NCI-H345 treated with DMSO at 0.1 percent for 48 hours (cell line): Measurements from ENCODE around the gene MVK.

Source experiments
- DNase-seq: peaks from one replicate; lab custom pipeline; 2025; ENCODE audit not compliant: unreplicated experiment; lab: John Stamatoyannopoulos, UW

The MVK gene

DNA sequence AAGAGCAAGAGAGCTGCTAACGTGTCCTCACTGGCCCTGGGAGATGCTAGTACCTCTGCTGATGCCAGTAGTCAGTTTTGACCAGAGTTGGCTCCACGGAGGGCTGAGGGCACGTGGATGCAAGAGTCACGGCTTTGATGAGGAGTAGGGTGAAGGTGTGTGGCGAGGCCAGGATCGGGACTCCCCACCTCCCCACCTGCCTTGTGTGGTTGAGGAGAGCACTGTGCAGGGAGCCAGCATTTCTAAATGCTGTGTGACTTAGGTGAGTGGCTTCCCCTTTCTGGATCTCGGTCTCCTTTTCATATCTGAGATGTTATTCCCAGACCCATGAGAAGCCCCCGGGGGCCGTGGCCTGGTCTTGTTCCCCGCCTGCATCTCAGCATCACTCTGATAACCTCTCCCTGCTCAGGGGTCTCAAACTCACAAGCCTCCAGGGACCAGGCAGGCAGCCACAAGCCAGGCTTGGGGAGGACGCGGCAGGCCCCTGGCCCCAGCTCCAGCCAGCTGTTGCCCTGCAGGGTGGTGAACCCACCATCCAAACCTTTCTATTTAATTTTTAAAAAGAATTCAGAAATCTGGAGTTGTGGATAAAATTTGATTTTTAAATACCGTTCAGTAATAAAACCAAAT lies 32.1 kb downstream of the MVK start:
- DNase-seq, result no peak

DNA sequence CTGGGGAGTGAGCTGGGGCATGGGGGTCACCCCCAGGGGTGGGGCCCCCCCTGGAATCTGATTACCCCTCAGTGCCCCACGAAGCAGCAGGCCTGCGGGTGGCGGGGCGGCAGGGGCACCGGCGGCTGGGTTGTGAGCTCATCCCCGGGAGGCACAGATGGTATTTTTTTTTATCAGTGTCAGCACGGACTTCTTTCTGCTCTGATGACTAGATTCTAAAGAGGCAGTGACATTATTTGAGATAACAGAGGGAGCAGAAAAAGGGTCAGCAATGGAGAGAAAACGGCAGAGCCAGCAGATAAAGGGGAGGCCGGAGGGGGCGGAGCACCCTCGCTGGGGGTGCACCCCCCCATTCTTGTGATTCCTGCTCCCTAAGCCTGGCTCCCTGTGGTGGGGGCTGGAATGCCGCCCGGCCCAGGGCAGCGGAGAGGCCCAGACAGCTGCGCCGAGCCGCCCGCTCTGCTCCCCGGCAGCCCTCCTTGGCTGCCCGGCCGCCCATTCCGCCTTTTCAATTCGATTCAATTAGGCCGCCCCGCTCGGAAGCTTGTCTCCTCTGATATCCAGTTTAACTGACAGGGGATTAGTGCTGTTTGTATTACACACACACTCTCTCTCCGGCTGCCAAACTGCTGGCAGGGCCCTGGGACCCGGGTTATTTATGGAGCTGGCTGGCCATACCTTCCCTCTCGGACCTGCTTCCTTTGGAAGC lies 32.9 kb downstream of the MVK start:
- DNase-seq, result no peak

DNA sequence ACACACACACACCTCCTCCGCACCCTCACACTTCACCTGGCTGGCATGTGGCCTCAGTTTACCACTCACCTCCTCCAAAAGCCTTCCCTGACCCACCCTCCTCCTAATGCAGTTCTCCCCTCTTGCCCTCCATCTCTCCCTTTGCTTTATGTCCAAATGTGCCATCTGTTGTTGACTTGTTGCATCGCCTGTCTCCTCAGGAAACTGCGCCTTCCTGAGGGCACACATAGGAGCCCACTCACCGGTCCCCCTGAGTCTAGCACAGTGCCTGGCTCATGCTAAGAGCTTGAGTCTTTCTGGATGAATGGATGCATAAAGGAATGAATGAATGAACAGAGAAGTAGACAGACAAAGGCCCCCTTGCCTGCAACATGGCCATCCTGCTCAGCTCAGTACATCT lies 34.0 kb downstream of the MVK start:
- no peak for DNase-seq

DNA sequence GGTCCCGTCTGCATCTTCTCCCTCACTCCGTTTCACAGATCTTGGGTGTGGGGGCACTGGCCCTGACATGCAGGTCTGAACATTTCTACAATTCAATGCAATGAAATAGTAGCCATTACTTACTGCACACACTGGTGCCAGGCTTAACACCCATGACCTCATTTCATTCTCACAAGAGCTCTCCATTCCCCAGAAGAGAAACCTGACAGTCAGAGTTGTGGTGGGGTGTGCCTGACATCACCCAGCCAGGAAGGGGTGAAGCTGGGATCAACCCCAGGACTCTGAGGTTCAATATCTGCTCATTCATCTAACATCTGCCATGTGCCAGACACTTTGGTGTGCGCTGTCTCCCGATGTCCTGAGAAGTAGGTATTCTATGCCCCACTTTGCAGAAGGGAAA lies 34.7 kb downstream of the MVK start:
- no peak for DNase-seq

DNA sequence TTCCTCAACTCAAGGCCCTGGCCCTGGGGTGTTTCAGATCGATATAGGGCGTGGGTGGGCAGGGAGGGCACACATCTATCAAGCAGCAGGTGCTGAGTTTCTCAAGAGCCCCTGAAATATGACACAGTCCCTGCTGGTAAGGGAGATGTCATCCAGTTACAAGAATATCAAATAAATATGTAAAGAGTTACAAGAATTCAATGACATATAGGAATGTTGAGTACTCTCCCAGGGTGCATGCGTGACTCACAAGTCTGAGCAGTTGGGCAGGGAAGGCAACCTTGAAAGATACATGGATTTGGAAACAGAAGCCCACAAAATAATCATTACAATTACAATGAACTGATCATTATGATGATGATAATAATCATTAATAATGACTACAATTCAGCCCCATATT lies 35.2 kb downstream of the MVK start:
- no peak for DNase-seq

DNA sequence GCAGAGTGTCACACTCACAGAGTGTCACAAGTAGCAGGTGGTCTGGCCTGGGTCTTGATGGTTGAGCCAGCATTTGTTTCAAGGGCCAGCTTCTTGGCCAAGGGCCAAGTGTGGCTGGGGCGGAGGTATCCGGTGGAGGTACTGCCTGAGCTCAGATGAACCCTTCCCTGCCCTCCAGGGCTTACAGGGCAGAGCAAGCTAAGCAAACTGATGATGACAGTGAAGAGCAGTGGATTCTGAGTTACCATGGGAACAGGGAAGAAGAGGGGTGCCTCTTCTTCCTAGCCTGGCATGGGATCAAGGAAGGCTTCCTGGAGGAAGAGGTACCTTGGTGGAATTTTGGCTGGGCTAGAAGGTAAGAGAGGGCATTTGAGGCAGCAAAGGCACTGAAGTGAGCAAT lies 35.7 kb downstream of the MVK start:
- no peak for DNase-seq

DNA sequence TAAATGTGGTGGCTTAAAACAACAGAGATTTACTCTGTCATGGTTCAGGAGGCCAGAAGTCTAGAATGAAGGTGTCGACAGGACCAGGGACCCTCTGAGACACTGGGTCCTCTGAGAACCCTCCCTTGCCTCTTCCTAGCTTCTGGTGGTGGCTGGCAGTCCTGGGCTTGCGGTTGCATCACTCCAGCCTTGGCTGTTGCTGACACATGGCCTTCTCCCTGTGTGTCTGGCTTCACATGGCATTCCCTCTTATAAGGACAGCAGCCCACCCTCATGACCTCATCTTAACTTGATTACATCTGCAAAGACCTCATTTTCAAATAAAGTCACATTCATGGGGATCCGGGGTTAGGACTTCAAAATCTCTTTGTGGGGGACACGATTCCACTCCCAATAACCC lies 36.9 kb downstream of the MVK start:
- no peak for DNase-seq

DNA sequence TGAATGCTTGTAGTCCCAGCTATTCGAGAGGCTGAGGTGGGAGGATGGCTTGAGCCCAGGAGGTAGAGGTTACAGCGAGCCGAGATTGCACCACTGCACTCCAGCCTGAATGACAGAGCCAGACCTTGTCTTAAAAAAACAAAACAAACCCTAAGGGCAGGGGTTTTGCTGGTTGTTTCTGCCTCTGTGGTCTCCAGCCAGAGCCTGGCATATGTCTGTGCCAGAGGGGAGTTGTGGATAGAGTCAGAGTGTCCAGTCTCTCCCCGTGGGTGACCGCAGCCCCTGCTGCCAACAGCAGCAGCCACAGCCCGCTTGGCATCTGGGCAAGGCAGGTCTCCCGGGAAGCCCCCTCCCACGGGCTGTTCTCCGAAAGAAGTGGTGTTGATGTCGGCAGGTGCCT lies 37.6 kb downstream of the MVK start:
- no peak for DNase-seq

DNA sequence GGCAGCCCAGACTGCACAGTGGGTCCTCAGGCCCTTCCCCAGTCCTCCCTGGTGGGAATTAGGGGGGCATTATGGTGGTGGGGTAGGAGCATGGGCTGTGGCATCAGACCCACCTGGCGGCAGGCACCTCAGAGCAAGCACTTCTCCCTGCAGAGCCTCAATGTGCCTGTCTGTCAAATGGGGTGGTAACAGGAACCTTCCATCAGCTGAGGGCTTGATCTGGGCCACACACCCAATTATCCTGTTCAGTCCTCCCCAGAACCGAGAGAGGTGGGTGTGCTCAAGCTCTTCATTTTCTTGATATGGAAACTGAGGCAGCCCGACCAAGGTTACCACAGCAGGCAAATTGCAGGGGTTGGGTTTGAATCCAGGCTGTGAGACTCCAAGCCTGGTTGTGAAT lies 38.4 kb downstream of the MVK start:
- no peak for DNase-seq

DNA sequence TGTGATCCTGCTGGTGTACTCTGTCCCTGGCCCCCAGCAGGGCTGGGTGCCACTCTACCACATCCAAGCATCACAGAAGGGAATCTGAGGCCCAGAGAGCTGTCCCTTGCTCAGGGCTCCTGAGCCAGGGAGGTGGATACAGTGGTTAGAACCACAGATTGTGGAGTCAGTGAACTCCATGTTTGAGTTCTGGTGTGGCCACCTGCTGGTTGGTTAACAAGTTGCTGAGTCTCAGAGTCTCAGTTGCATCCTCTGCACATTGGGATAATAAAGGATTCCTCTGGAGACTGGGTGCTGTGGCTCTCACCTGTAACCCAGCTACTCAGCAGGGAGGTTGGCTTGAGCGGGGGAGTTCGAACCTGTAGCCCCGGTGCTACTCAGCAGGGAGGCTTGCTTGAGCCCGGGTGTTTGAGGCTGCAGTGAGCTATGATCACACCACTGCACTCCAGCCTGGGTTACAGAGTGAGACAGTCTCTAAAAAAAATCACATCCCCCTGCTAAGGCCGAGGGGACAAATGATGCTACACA lies 39.4 kb downstream of the MVK start:
- no peak for DNase-seq

DNA sequence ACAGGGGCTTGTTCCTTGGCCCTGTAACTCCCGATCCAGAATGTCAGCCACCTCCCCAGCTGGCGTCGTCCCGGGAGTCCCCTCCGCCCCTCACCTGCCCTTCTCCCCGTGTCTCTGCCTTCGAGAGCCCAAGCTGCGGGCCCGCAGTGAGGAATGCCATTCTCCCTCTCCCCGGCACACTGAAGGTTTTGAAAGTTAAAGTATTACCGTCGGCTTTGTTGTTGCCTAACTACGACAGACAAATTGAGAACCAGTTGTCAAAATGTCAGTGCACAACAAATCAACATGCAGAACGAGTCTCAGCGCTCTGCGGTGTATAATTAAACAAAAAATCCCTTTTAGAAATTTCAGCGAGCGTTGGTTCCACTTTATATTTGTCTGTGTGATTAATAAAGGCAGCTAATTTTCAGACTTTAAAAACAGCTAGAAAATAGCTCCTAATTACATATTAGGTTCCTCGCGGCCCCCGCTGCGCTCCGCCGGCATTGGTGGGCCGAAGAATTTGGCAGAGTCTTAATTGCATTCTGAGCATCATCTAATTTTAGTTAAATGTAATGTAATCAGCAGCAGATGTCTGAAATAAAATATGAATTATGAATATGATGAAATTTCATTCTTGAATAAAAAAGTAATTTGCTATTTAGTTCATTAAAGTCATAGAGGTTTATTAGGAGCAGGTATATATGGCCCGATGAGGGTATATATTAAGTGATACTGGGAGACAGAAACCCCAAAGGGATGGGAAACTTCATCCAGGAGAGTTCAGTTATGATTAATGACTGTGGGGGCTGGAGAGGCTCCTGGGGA lies 40.3 kb downstream of the MVK start:
- DNase-seq, result no peak

DNA sequence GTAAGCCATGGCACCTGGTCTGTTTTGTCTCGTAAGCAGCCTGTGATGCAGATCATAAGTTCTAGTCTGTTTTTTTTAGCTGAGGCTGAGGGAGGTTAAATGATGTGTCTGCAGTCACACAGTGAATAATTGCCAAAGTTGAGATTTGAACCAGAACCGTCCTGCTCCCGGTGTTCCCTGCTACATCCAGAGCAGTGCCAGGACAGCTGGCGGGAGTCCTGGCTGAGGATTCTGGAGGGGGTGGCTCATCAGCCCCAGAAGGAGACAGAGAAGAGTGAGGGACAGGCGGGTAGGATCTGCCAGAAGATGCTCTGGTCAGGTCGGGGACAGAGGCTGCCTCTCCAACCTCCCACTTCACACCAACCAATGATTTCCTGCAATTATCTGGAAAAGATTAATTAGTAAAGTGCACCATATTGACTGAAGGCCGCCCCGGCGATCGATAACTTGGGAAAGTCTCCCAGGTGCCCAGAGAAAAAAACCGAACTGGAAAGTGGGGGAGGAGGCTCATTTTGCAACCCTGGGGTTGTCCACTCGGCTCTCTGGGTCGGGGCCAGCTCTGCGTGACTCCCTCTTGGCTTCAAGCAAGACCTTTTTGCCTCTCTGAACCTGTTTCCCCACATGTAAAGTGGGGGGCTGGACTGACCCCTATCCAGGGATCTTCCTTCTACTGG lies 42.1 kb downstream of the MVK start:
- no peak for DNase-seq

DNA sequence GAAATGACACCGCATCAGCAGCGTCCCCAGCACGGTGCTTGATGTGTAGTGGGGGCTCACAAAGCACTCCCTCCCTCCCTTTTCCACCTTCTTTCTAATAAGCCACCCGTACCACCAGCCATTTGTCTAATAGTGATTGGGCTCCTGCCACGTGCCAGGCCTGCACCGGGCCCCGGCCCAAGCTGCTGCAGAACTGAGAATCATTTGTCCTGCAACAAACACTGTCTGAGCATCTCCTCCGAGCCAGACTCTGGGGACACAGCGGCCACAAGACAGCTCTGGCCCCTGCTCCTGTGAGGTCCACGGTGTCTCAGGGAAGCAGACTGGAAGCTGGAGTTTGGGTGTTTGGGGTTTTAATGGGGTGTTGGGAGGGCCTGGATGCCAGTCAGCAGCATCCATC lies 43.9 kb downstream of the MVK start:
- no peak for DNase-seq

DNA sequence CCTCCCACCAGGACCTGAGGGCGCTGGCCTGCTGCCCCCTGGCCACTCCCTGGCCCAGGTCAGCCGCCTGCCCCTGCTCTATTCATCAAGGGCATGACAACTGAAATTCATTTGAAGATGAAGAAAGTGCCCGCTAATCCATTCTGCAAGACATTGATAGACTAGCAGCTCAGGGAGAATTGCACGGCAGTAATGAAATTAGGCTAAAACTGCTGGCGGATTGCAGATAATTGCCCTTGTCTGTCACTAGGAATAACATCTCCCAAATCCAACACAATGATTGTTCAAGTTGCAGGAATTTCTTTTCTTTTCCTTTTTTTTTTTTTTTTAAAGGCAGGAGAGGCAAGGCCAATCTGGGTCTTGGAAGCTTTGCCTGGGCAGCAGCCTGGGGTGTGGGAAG lies 44.5 kb downstream of the MVK start:
- DNase-seq, result no peak

DNA sequence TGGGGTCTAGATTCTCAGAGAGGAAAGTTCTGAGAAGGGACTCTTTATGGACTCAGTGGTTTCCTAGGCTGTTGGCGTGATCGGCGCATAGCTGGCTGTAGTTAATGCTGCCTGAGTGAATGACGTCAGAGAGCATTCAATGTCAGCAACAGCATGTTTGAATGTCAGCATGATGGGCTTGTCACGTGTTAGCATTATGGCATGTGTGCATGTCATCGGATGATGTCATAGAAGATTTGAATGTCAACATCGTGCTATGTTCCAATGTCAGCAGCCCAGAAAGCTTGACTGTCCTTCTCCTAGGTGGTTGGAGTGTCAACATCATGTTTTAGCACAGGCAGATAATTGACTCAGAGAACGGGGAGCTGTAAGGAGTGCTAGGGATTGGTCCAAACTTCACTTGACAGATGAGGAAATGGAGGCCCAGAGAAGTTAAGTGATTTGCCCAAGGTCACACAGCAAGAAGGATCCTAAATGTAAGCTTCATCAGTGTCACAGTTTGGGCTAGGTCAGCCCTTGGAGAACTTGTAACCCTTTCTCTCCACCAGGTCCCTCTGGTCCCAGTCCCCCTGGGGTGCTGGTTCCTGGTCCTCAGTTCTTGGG lies 45.5 kb downstream of the MVK start:
- no peak for DNase-seq

DNA sequence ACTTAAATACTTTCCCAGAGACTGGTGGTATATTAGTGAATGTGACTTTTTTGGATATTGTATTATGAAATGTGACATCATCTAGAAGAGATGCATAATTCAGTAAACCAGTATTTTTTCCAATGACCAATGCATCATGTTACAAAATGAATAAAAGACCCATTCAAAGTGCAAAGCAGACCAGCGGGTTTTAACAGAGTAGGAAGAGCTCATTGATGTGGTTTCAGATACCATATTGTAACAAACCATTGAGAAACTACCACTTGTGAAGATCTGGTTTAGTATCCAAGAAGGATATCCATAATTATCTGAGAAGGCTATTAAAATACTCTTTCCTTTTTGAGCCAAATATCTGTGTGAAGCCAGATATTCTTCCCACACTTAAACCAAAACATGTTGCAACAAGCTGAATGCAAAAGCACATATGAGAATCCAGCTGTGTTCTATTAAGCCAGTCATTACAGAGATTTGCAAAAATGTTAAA lies 47.7 kb downstream of the MVK start:
- peak; percentile 14 for DNase-seq

DNA sequence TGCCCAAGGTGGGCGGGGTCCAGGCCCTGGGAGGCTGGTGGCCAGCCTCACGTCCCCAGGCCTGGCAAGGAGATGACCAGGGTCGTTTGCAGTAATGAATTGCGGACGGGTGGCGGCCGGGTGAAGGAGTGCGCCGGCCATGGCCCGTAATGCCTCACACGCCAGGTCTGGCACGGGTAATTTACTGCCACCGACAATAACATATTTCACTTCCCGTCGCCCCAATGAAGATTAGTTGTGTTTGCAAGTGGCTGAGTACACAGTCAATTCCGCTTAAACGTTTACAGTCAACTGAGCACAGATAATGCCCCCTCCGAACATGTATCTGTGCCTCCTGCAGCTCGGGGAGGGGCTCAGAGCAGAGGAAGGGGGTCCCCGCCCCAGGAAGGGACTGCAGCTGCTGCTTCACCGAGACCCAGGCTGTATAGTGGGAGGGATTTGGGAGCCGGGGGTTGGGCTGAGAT lies 48.3 kb downstream of the MVK start:
- peak; percentile 95 for DNase-seq

DNA sequence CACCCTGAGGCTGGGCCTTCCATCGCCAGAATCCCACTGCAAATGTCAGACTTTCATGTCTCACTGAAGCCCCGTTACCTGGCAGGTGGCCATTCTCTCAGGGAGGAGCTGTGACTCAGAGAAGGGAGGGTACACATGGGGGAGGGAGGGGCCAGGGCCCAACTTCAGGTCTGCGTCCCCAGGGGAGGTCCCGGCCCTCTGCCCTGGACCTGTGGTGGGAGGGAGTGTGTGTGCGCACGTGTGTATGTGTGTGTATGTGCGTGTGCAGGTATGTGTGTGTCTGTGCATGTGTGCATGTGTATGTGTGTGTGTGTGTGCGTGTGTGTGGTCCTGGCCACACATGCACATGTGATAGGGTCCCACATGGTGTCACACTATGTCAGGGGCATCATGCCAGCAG lies 50.9 kb downstream of the MVK start:
- DNase-seq, result no peak

DNA sequence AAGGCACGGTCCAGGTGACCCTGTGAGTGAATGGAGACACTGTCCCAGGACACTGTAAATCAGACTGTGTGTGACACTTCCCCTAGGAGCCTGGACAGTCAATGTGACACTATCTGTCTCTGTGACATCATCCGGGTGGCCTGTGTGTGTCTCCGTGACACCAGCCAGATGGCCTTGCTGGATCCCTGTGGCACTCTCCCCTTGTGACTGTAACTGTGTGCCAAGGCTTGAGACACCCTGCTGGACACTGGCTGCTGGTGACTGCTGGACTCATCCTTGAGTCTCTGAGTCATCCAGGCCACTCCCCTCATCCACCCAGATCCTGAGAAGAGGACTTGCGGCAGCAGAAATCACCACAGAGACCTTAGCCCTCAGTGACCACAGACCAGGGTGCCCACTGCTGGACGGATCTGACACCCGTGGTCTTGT lies 51.6 kb downstream of the MVK start:
- DNase-seq, result no peak

DNA sequence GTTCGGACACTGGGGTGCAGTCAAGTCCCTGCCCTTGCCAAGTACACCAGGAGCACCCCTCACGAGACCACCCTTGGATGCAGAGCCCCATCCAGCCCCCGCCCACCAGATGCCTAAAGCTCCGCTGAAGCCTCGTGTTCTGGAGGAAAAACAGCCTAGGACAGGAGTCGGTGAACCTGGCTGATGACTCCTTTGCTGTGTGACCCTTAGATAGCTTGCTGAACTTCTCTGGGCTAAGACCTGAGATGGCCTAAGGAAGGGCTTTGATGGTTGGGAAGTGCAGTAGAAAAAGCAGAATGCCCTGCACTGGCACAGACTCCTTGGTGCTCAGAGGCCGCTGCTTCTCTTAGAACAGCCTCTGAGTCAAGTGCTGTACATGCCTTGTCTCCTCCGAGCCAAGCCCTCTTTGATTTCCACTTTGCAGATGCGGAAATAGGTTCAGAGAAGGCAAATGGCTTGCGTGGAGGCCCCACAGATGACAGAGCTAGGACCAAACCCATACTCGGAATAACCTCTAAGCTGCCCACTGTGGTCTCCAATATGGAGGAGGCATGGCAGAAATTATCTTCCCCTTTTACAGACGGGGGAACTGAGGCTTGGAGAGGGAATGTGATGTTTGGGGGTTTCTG lies 52.3 kb downstream of the MVK start:
- DNase-seq, result no peak
